ENCODE data around the gene RCC1. TPM values are rescaled to one million over a fixed set of nuclear protein-coding genes. Genes with fewer than 3 reads are reported as not detected.

Gene RCC1, protein sequence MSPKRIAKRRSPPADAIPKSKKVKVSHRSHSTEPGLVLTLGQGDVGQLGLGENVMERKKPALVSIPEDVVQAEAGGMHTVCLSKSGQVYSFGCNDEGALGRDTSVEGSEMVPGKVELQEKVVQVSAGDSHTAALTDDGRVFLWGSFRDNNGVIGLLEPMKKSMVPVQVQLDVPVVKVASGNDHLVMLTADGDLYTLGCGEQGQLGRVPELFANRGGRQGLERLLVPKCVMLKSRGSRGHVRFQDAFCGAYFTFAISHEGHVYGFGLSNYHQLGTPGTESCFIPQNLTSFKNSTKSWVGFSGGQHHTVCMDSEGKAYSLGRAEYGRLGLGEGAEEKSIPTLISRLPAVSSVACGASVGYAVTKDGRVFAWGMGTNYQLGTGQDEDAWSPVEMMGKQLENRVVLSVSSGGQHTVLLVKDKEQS
- total RNA-seq (1 to 10 TPM; 8.5 to 9.9 TPM), total RNA-seq (13.3 to 236 (median 28.8) reads per million in 172 experiments)
- polyA plus RNA-seq (2013, experiment 1 of 2) = 15.3 TPM
- polyA plus RNA-seq (2013, experiment 2 of 2) = 18.7 TPM

DNA sequence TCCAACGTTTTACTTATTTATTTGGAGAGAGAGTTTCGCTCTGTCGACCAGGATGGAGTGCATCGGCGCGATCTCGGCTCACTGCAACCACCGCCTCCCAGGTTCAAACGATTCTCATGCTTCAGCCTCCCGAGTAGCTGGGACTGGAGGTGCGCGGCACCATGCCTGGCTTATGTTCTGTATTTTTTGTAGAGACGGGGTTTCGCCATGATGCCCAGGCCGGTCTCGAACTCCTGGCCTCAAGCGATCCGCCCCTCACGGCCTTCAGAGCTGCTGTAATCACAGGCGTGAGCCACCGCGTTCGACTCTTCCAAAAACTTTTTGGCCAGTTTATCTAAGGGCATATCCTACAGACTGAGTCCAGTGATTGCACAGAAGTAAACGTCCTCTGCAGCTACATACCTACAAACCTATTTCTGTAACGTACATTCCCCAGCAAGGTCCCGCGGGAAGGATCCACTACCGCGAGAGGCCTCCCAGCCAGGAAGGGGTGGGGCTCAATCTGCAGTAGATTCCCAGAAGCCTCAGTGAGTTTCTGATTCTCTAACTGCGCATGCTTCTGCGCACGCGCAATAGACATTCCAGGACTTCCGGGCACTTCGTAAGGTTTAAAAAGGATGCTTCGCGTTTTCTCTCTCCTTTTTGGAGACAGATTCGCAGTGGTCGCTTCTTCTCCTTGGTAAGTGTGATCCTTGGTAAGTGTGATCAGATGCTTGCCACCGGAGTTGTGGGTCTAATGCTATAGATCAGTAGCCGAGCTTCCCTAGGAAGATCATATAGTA lies at the start of gene RCC1:
TSS of gene RCC1 (plus strand) at position 638 of the 782 bp plus-strand sequence. CDS start 23,824 bp downstream, outside the sequence.
- ChIA-PET POLR2A (interaction anchor here (0.6 to 7.0 kb wide), 23 partner anchors 11 to 491 kb away, joined by 3 to 111 read pairs (median 7); partner anchors contain the start of genes ATP5IF1, GMEB1, MED18 and PHACTR4), CTCF (interaction anchor here (1.3 kb wide), 1 partner anchor 231 kb away, joined by 3 read pairs; the partner anchor contains the start of gene YTHDF2)
- Mint-ChIP-seq H3K4me1 (ENCODE audit: low read depth) (peaks cover 49% of the 10 kb centered on the region), H3K27me3 (no peaks in the 10 kb centered on the region), H3K36me3 (ENCODE audit: low read depth) (peaks cover 53% of the 10 kb centered on the region), H3K27ac (peak within 1 kb of the TSS; percentile 88), H3K9me3 (no peaks in the 10 kb centered on the region), H3K4me3 (peak within 1 kb of the TSS; percentile 94)
- intact Hi-C loops (cut with DNase I, micrococcal nuclease) = loop anchor here (1.0 to 5.0 kb wide), 7 partner anchors 13 to 258 kb away; partner anchors contain the start of genes YTHDF2 (in 2 of the 2), TAF12 (in 1 of the 2) and TRNAU1AP (in 1 of the 2)
- Histone ChIP-seq H3K4me3 (ENCODE audit: low read length) (peak within 1 kb of the TSS; percentile 86), H3K36me3 (ENCODE audit: insufficient read depth, low read length) (peaks cover 34% of the 10 kb centered on the region), H3K27me3 (ENCODE audit: control insufficient read depth in 1 of 2, insufficient read depth in 2 of 2, low read length in 2 of 2) (no peaks in the 10 kb centered on the region), H3K4me1 (ENCODE audit: insufficient read depth, low read length) (peaks cover 38% of the 10 kb centered on the region), H3K27ac (ENCODE audit: low read depth in 1 of 2, low read length in 2 of 2) (peak within 1 kb of the TSS; percentile 65 to 79), H3K9me3 (ENCODE audit: control insufficient read depth in 1 of 2, insufficient read depth in 1 of 2, low read length in 2 of 2) (no peaks in the 10 kb centered on the region)
- ATAC-seq (ENCODE audit: poor library complexity) (peak; percentile 92), DNase-seq (peak; percentile 86 to 99 (median 92))
- TF ChIP-seq, protein P1, sequence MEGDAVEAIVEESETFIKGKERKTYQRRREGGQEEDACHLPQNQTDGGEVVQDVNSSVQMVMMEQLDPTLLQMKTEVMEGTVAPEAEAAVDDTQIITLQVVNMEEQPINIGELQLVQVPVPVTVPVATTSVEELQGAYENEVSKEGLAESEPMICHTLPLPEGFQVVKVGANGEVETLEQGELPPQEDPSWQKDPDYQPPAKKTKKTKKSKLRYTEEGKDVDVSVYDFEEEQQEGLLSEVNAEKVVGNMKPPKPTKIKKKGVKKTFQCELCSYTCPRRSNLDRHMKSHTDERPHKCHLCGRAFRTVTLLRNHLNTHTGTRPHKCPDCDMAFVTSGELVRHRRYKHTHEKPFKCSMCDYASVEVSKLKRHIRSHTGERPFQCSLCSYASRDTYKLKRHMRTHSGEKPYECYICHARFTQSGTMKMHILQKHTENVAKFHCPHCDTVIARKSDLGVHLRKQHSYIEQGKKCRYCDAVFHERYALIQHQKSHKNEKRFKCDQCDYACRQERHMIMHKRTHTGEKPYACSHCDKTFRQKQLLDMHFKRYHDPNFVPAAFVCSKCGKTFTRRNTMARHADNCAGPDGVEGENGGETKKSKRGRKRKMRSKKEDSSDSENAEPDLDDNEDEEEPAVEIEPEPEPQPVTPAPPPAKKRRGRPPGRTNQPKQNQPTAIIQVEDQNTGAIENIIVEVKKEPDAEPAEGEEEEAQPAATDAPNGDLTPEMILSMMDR (IDR thresholded peaks at IDR 0.05) = no peak

DNA sequence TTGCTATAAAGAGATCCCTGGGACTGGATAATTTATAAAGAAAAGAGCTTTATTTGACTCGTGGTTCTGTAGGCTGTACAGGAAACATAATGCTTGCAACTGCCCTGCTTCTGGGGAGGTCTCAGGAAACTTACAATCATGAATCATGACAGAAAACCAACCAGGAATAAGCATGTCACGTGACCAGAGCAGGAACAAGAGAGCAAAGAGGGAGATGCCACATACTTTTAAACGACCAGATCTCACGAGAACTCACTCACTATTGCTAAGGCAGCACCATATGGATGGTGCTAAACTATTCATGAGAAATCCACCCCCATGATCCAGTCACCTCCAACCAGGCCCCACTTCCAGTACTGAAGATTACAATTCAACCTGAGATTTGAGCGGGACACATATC lies 49.8 kb upstream of the RCC1 start:
- intact Hi-C loops (cut with DNase I, micrococcal nuclease) = no loop called here
- no peaks in the 10 kb centered on the region for H3K27me3 Mint-ChIP-seq
- DNase-seq = peak in 2 of 14 experiments; percentile 16
- H3K4me1 Mint-ChIP-seq (ENCODE audit: low read depth) = peaks cover 10% of the 10 kb centered on the region
- Histone ChIP-seq H3K36me3 (ENCODE audit: insufficient read depth, low read length) (peaks cover 6% of the 10 kb centered on the region), H3K9me3 (ENCODE audit: control insufficient read depth in 1 of 2, insufficient read depth in 1 of 2, low read length in 2 of 2) (no peaks in the 10 kb centered on the region), H3K4me1 (ENCODE audit: insufficient read depth, low read length) (peaks cover 2% of the 10 kb centered on the region), H3K27me3 (ENCODE audit: control insufficient read depth in 1 of 2, insufficient read depth in 2 of 2, low read length in 2 of 2) (no peaks in the 10 kb centered on the region), H3K4me3 (ENCODE audit: low read length) (no peak overlapping the region), H3K27ac (ENCODE audit: low read depth in 1 of 2, low read length in 2 of 2) (no peak overlapping the region)
- ChIA-PET CTCF (interaction anchor here (0.7 kb wide), 1 partner anchor 54 kb away, joined by 3 read pairs; no protein-coding TSS in a partner anchor), POLR2A (no interaction called here)
- no peak for ATAC-seq (ENCODE audit: poor library complexity)
- H3K27ac Mint-ChIP-seq = peak overlapping the region; percentile 25
- H3K9me3 Mint-ChIP-seq = no peaks in the 10 kb centered on the region
- TF ChIP-seq, protein P1 (IDR thresholded peaks at IDR 0.05) = no peak
- peaks cover 24% of the 10 kb centered on the region for H3K36me3 Mint-ChIP-seq (ENCODE audit: low read depth)
- H3K4me3 Mint-ChIP-seq = no peak overlapping the region

DNA sequence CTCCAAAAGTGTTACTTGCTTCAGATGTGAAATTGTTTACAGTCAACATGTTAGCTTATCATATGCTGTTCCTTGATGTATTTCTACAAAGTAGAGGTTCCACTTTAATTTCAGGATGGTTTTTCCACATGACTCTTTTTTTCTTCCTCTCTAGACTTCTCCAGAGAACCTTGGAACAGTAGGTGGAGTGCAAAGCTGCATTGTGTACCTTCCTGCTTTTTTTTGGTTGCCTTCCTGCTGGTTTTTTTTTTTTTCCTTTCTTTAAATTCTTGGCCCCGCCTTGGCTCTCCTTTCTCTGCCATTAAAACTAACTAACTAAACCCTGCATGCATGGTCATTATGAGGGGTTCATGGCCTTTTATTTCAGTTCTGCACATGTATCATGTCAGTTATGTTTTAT lies 48.2 kb upstream of the RCC1 start:
- ChIA-PET POLR2A (no interaction called here), CTCF (no interaction called here)
- H3K27me3 ChIP-seq (ENCODE audit: control insufficient read depth in 1 of 2, insufficient read depth in 2 of 2, low read length in 2 of 2) = no peaks in the 10 kb centered on the region
- ATAC-seq (ENCODE audit: poor library complexity) (no peak), DNase-seq (no peak)
- Mint-ChIP-seq H3K4me1 (ENCODE audit: low read depth) (peaks cover 10% of the 10 kb centered on the region), H3K27ac (no peak overlapping the region), H3K9me3 (no peaks in the 10 kb centered on the region), H3K36me3 (ENCODE audit: low read depth) (peaks cover 30% of the 10 kb centered on the region), H3K27me3 (no peaks in the 10 kb centered on the region), H3K4me3 (no peak overlapping the region)
- no peaks in the 10 kb centered on the region for H3K9me3 ChIP-seq (ENCODE audit: control insufficient read depth in 1 of 2, insufficient read depth in 1 of 2, low read length in 2 of 2)
- intact Hi-C loops (cut with DNase I, micrococcal nuclease) = no loop called here
- no peak overlapping the region for H3K4me3 ChIP-seq (ENCODE audit: low read length)
- H3K36me3 ChIP-seq (ENCODE audit: insufficient read depth, low read length) = peaks cover 12% of the 10 kb centered on the region
- TF ChIP-seq, protein P1 (IDR thresholded peaks at IDR 0.05) = no peak
- H3K27ac ChIP-seq (ENCODE audit: low read depth in 1 of 2, low read length in 2 of 2) = no peak overlapping the region
- peaks cover 2% of the 10 kb centered on the region for H3K4me1 ChIP-seq (ENCODE audit: insufficient read depth, low read length)

Data from CD4-positive, alpha-beta T cell (primary cell).